ENCODE data around the gene EVL. TPM values are rescaled to one million over a fixed set of nuclear protein-coding genes. Genes with fewer than 3 reads are reported as not detected.

The EVL gene
- total RNA-seq, 1 donor: 16.6 TPM

DNA sequence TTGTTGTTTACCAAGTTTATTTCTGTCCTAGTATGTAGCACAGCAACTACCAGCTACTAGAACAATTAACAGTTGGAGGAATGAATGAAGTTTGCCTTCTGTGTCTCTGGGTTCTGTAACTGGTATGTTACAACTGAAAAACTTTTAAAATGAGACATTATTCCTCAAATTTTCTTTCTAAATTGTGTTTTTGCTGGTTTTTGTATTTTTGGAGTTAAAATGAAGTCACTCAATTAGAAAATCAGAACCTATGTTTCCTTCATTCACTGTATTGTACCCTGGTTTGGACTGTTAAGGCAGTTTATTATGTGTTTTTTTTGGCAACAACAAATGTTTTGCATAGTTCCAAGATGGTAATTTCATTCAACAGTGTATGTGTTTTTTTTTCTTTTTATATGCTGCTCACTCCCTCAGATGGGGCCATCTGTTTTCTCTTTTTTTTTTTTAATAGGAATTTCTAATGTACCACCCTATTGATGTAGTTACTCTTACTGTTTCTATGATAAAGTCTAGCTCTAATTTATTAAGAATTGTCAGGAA, 30.2 kb upstream of the EVL start:
- no peak for DNase-seq (ENCODE audit: insufficient read length, low spot score, missing footprints)
- H2AFZ ChIP-seq (ENCODE audit: low read length): no peak overlapping the region
- H4K20me1 ChIP-seq (ENCODE audit: insufficient read depth, low read length): no peaks in the 10 kb centered on the region
- no peak overlapping the region for H3K4me2 ChIP-seq (ENCODE audit: insufficient read depth, low read length)
- no peaks in the 10 kb centered on the region for H3K27me3 ChIP-seq (ENCODE audit: insufficient read depth, low read length)
- peaks cover 44% of the 10 kb centered on the region for H3K4me1 ChIP-seq (ENCODE audit: insufficient read depth, low read length)
- no peaks in the 10 kb centered on the region for H3K9me3 ChIP-seq (ENCODE audit: low read depth, low read length)
- no peak overlapping the region for H3K4me3 ChIP-seq (ENCODE audit: insufficient read depth, low read length)
- TF ChIP-seq, protein P1, sequence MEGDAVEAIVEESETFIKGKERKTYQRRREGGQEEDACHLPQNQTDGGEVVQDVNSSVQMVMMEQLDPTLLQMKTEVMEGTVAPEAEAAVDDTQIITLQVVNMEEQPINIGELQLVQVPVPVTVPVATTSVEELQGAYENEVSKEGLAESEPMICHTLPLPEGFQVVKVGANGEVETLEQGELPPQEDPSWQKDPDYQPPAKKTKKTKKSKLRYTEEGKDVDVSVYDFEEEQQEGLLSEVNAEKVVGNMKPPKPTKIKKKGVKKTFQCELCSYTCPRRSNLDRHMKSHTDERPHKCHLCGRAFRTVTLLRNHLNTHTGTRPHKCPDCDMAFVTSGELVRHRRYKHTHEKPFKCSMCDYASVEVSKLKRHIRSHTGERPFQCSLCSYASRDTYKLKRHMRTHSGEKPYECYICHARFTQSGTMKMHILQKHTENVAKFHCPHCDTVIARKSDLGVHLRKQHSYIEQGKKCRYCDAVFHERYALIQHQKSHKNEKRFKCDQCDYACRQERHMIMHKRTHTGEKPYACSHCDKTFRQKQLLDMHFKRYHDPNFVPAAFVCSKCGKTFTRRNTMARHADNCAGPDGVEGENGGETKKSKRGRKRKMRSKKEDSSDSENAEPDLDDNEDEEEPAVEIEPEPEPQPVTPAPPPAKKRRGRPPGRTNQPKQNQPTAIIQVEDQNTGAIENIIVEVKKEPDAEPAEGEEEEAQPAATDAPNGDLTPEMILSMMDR (IDR thresholded peaks at IDR 0.05; ENCODE audit: extremely low read depth, low read depth, low read length): no peak
- peaks cover 2% of the 10 kb centered on the region for H3K79me2 ChIP-seq (ENCODE audit: insufficient read depth, low read length)
- no peak overlapping the region for H3K27ac ChIP-seq (ENCODE audit: low read depth, low read length)
- no peaks in the 10 kb centered on the region for H3K36me3 ChIP-seq (ENCODE audit: insufficient read depth, low read length)

- no peak for DNase-seq (ENCODE audit: insufficient read length, low spot score, missing footprints)
- Histone ChIP-seq H3K27ac (ENCODE audit: low read depth, low read length) (no peak overlapping the region), H3K4me1 (ENCODE audit: insufficient read depth, low read length) (peaks cover 37% of the 10 kb centered on the region), H3K36me3 (ENCODE audit: insufficient read depth, low read length) (no peaks in the 10 kb centered on the region), H3K79me2 (ENCODE audit: insufficient read depth, low read length) (peaks cover 2% of the 10 kb centered on the region), H3K27me3 (ENCODE audit: insufficient read depth, low read length) (no peaks in the 10 kb centered on the region), H2AFZ (ENCODE audit: low read length) (no peak overlapping the region), H3K9me3 (ENCODE audit: low read depth, low read length) (no peaks in the 10 kb centered on the region), H3K4me3 (ENCODE audit: insufficient read depth, low read length) (no peak overlapping the region), H4K20me1 (ENCODE audit: insufficient read depth, low read length) (no peaks in the 10 kb centered on the region), H3K4me2 (ENCODE audit: insufficient read depth, low read length) (no peak overlapping the region)
- TF ChIP-seq, protein P1 (IDR thresholded peaks at IDR 0.05; ENCODE audit: extremely low read depth, low read depth, low read length): no peak
Measured at GRCh38 chr14:100035700-100036099, 29.5 kb upstream of the EVL start.

GRCh38 chr14:100037353-100037752, 27.9 kb upstream of the EVL start:
- H3K36me3 ChIP-seq (ENCODE audit: insufficient read depth, low read length): no peaks in the 10 kb centered on the region
- no peak overlapping the region for H2AFZ ChIP-seq (ENCODE audit: low read length)
- peaks cover 32% of the 10 kb centered on the region for H3K4me1 ChIP-seq (ENCODE audit: insufficient read depth, low read length)
- no peak overlapping the region for H3K4me3 ChIP-seq (ENCODE audit: insufficient read depth, low read length)
- no peak overlapping the region for H3K4me2 ChIP-seq (ENCODE audit: insufficient read depth, low read length)
- no peaks in the 10 kb centered on the region for H4K20me1 ChIP-seq (ENCODE audit: insufficient read depth, low read length)
- no peaks in the 10 kb centered on the region for H3K9me3 ChIP-seq (ENCODE audit: low read depth, low read length)
- H3K79me2 ChIP-seq (ENCODE audit: insufficient read depth, low read length): peaks cover 2% of the 10 kb centered on the region
- H3K27ac ChIP-seq (ENCODE audit: low read depth, low read length): no peak overlapping the region
- no peak for DNase-seq (ENCODE audit: insufficient read length, low spot score, missing footprints)
- TF ChIP-seq, protein P1 (IDR thresholded peaks at IDR 0.05; ENCODE audit: extremely low read depth, low read depth, low read length): no peak
- no peaks in the 10 kb centered on the region for H3K27me3 ChIP-seq (ENCODE audit: insufficient read depth, low read length)

DNA sequence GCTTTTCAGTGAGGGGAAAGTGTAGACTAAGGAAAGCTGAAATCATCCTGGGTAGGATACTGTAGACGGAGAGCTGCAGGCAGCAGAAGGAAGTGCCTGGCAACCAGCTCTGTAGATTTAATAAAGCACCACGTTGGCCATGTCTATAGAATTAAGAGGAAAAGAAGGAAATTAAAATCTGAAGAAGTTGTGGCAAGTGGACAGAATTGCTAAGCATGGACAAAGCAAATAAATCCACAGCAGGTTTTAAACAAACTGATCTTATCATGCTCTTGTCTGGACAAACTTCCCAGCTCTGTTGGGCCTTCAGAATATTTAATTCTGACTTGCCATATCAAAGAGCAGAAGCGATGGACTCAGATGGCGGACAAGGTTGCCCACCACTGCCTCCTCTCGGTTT, 27.2 kb upstream of the EVL start:
- Histone ChIP-seq H3K4me2 (ENCODE audit: insufficient read depth, low read length) (no peak overlapping the region), H3K4me3 (ENCODE audit: insufficient read depth, low read length) (no peak overlapping the region), H3K4me1 (ENCODE audit: insufficient read depth, low read length) (peaks cover 25% of the 10 kb centered on the region), H3K27ac (ENCODE audit: low read depth, low read length) (no peak overlapping the region), H4K20me1 (ENCODE audit: insufficient read depth, low read length) (no peaks in the 10 kb centered on the region), H2AFZ (ENCODE audit: low read length) (no peak overlapping the region), H3K36me3 (ENCODE audit: insufficient read depth, low read length) (no peaks in the 10 kb centered on the region), H3K9me3 (ENCODE audit: low read depth, low read length) (no peaks in the 10 kb centered on the region), H3K79me2 (ENCODE audit: insufficient read depth, low read length) (peaks cover 2% of the 10 kb centered on the region), H3K27me3 (ENCODE audit: insufficient read depth, low read length) (no peaks in the 10 kb centered on the region)
- DNase-seq (ENCODE audit: insufficient read length, low spot score, missing footprints): no peak
- TF ChIP-seq, protein P1 (IDR thresholded peaks at IDR 0.05; ENCODE audit: extremely low read depth, low read depth, low read length): no peak

Measured in osteoblast (primary cell).